ENCODE measurements around the gene KCNMA1. TPM values are rescaled to one million over a fixed set of nuclear protein-coding genes. Genes with fewer than 3 reads are reported as not detected.

Gene KCNMA1
- total RNA-seq, 4 donors from 2014 or later: 146 to 300 (median 265) TPM

DNA sequence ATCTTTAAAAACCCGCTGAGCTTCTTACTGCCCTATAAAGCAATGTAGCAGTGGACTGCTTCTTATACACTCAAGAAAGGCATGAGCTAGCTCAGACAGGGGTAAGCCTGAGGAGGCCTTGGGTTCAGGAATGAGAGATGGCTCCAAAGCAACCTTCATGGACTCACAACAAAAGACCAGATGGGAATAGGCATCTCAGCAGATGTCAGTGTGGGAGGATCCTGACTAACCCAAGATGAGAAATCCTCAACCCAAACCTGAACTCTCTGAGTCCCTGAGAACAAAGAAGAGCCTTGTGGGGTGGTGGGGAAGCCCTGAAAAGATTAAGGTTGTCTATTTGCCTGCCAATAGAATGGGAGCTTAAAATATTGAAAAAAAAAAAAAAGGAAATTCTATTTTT, 807.4 kb downstream of the KCNMA1 start:
- TF ChIP-seq, protein P1, sequence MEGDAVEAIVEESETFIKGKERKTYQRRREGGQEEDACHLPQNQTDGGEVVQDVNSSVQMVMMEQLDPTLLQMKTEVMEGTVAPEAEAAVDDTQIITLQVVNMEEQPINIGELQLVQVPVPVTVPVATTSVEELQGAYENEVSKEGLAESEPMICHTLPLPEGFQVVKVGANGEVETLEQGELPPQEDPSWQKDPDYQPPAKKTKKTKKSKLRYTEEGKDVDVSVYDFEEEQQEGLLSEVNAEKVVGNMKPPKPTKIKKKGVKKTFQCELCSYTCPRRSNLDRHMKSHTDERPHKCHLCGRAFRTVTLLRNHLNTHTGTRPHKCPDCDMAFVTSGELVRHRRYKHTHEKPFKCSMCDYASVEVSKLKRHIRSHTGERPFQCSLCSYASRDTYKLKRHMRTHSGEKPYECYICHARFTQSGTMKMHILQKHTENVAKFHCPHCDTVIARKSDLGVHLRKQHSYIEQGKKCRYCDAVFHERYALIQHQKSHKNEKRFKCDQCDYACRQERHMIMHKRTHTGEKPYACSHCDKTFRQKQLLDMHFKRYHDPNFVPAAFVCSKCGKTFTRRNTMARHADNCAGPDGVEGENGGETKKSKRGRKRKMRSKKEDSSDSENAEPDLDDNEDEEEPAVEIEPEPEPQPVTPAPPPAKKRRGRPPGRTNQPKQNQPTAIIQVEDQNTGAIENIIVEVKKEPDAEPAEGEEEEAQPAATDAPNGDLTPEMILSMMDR (IDR thresholded peaks at IDR 0.05): no peak
- TF ChIP-seq POLR2A (IDR thresholded peaks at IDR 0.05; ENCODE audit: low read depth) (no peak), EP300 (IDR thresholded peaks at IDR 0.05) (no peak), POLR2AphosphoS5 (IDR thresholded peaks at IDR 0.05) (no peak)
- WGBS: 89% methylated on average over 1 of the region's 1 CpG
- H3K4me3 ChIP-seq: no peak overlapping the region
- no peak overlapping the region for H3K27ac ChIP-seq (replicated peaks in 1 of 4)
- H3K36me3 ChIP-seq: no peaks in the 10 kb centered on the region
- DNase-seq (ENCODE audit: extremely low spot score): no peak
- H3K27me3 ChIP-seq: no peaks in the 10 kb centered on the region
- no peaks in the 10 kb centered on the region for H3K9me3 ChIP-seq
- H3K4me1 ChIP-seq: no peaks in the 10 kb centered on the region
- intact Hi-C loops (cut with DNase I): no loop called here

- H3K36me3 ChIP-seq: no peaks in the 10 kb centered on the region
- H3K9me3 ChIP-seq: no peaks in the 10 kb centered on the region
- WGBS: 50% methylated on average over 2 of the region's 2 CpGs
- TF ChIP-seq, protein P1 (IDR thresholded peaks at IDR 0.05): no peak
- TF ChIP-seq POLR2AphosphoS5 (IDR thresholded peaks at IDR 0.05): no peak
- no peak for TF ChIP-seq POLR2A (IDR thresholded peaks at IDR 0.05; ENCODE audit: low read depth)
- no peak for TF ChIP-seq EP300 (IDR thresholded peaks at IDR 0.05)
- H3K27me3 ChIP-seq: no peaks in the 10 kb centered on the region
- DNase-seq (ENCODE audit: extremely low spot score): no peak
- no peaks in the 10 kb centered on the region for H3K4me1 ChIP-seq
- intact Hi-C loops (cut with DNase I): no loop called here
- H3K27ac ChIP-seq (replicated peaks in 1 of 4): no peak overlapping the region
- no peak overlapping the region for H3K4me3 ChIP-seq
Observed at GRCh38 chr10:76829724-76830123, 807.9 kb downstream of the KCNMA1 start.

Small RNA genes lying within 50 kb of the gene (small RNA-seq; reads per million reads assigned to genes)
- 0 reads per million in 3 donors for gene ATP5MC1P8
- 0 reads per million in 3 donors for gene COX6CP15
- 0 reads per million in 3 donors for gene RF00322
- 0 reads per million in 3 donors for gene RNA5SP321
